ENCODE results near the gene ISCA2. TPM values are rescaled to one million over a fixed set of nuclear protein-coding genes. Genes with fewer than 3 reads are reported as not detected.

ISCA2 gene
- total and polyA plus RNA-seq, 2 donors (not counting 1 experiment from before 2014, with no cell fraction given), result 14.1 to 28.3 TPM

GRCh38 chr14:74480046-74480445 lies 13.5 kb upstream of the ISCA2 start:
- H3K79me2 ChIP-seq (ENCODE audit: control insufficient read depth, insufficient read depth, low read length), result no peaks in the 10 kb centered on the region
- WGBS (ENCODE audit: insufficient coverage), result 100% methylated on average over 2 of the region's 4 CpGs
- no peak for DNase-seq
- H3K4me3 ChIP-seq (ENCODE audit: control extremely low read depth in 1 of 5, extremely low read depth in 1 of 5, insufficient read depth in 1 of 5, low read depth in 2 of 5, low read length in 4 of 5), result no peak overlapping the region
- TF ChIP-seq CTCF (IDR thresholded peaks at IDR 0.05) (no peak), EZH2 (IDR thresholded peaks at IDR 0.05; ENCODE audit: borderline replicate concordance, insufficient read depth, low read depth, low read length, poor library complexity, severe bottlenecking) (no peak)
- H3K4me2 ChIP-seq (replicated peaks; ENCODE audit: low read depth, low read length, poor library complexity, severe bottlenecking), result no peak overlapping the region
- intact Hi-C loops (cut with micrococcal nuclease), result no loop called here
- no peaks in the 10 kb centered on the region for H3K4me1 Mint-ChIP-seq
- H3K36me3 ChIP-seq (replicated peaks in 1 of 2; ENCODE audit: control extremely low read depth in 1 of 2, control insufficient read depth in 1 of 2, extremely low read depth in 1 of 2, insufficient read depth in 2 of 2, low read length in 1 of 2), result peaks cover 14 to 64% of the 10 kb centered on the region in 2 experiments
- CTCF ChIA-PET, result interaction anchor here (1.1 to 4.9 kb wide), 6 partner anchors 25 to 132 kb away, joined by 4 to 48 read pairs (median 9); partner anchors contain the start of gene LTBP2
- no peaks in the 10 kb centered on the region for H4K20me1 ChIP-seq (ENCODE audit: control insufficient read depth, insufficient read depth, low read length, poor library complexity, severe bottlenecking)
- no peaks in the 10 kb centered on the region for H3K9me3 Mint-ChIP-seq (ENCODE audit: insufficient read depth)
- no peaks in the 10 kb centered on the region for H3K4me1 ChIP-seq (ENCODE audit: control insufficient read depth in 2 of 2, insufficient read depth in 2 of 2, low read length in 2 of 2)
- no peaks in the 10 kb centered on the region for H3K27me3 Mint-ChIP-seq
- H2AFZ ChIP-seq (ENCODE audit: insufficient read depth, low read depth, low read length, poor library complexity, severe bottlenecking), result no peak overlapping the region
- POLR2A ChIA-PET, result no interaction called here
- H3K4me3 Mint-ChIP-seq, result no peak overlapping the region
- ATAC-seq (ENCODE audit: low read depth), result no peak
- H3K27ac ChIP-seq (ENCODE audit: low read length in 2 of 2), result no peak overlapping the region
- H3K9ac ChIP-seq (ENCODE audit: low read length), result no peak overlapping the region
- H3K27ac Mint-ChIP-seq, result no peak overlapping the region
- no peaks in the 10 kb centered on the region for H3K27me3 ChIP-seq (replicated peaks in 1 of 4; ENCODE audit: control extremely low read depth in 1 of 4, control insufficient read depth in 3 of 4, insufficient read depth in 4 of 4, low read length in 3 of 4)
- H3K9me3 ChIP-seq (ENCODE audit: control extremely low read depth in 1 of 3, control insufficient read depth in 2 of 3, insufficient read depth in 1 of 3, low read length in 2 of 3), result no peaks in the 10 kb centered on the region

- WGBS (ENCODE audit: insufficient coverage), result no CpG with 5 or more reads among the region's 3 CpGs
- no peaks in the 10 kb centered on the region for H3K27me3 Mint-ChIP-seq
- H3K36me3 ChIP-seq (replicated peaks in 1 of 2; ENCODE audit: control extremely low read depth in 1 of 2, control insufficient read depth in 1 of 2, extremely low read depth in 1 of 2, insufficient read depth in 2 of 2, low read length in 1 of 2), result peaks cover 19 to 76% of the 10 kb centered on the region in 2 experiments
- H3K9me3 ChIP-seq (ENCODE audit: control extremely low read depth in 1 of 3, control insufficient read depth in 2 of 3, insufficient read depth in 1 of 3, low read length in 2 of 3), result no peaks in the 10 kb centered on the region
- ChIA-PET CTCF (interaction anchor here (0.8 to 1.9 kb wide), 2 partner anchors 23 to 121 kb away, joined by 3 to 7 read pairs; no protein-coding TSS in a partner anchor), POLR2A (interaction anchor here (0.7 kb wide), 1 partner anchor 201 kb away, joined by 8 read pairs; no protein-coding TSS in a partner anchor)
- no peaks in the 10 kb centered on the region for H3K4me1 ChIP-seq (ENCODE audit: control insufficient read depth in 2 of 2, insufficient read depth in 2 of 2, low read length in 2 of 2)
- no peak for DNase-seq
- ATAC-seq (ENCODE audit: low read depth), result no peak
- no peaks in the 10 kb centered on the region for H3K9me3 Mint-ChIP-seq (ENCODE audit: insufficient read depth)
- no peaks in the 10 kb centered on the region for H4K20me1 ChIP-seq (ENCODE audit: control insufficient read depth, insufficient read depth, low read length, poor library complexity, severe bottlenecking)
- H3K27ac ChIP-seq (ENCODE audit: low read length in 2 of 2), result no peak overlapping the region
- H3K79me2 ChIP-seq (ENCODE audit: control insufficient read depth, insufficient read depth, low read length), result peaks cover 8% of the 10 kb centered on the region
- H3K4me3 Mint-ChIP-seq, result no peak overlapping the region
- H2AFZ ChIP-seq (ENCODE audit: insufficient read depth, low read depth, low read length, poor library complexity, severe bottlenecking), result no peak overlapping the region
- no peak overlapping the region for H3K9ac ChIP-seq (ENCODE audit: low read length)
- H3K4me2 ChIP-seq (replicated peaks; ENCODE audit: low read depth, low read length, poor library complexity, severe bottlenecking), result no peak overlapping the region
- no peak overlapping the region for H3K27ac Mint-ChIP-seq
- no peaks in the 10 kb centered on the region for H3K4me1 Mint-ChIP-seq
- H3K4me3 ChIP-seq (ENCODE audit: control extremely low read depth in 1 of 5, extremely low read depth in 1 of 5, insufficient read depth in 1 of 5, low read depth in 2 of 5, low read length in 4 of 5), result no peak overlapping the region
- TF ChIP-seq CTCF (IDR thresholded peaks at IDR 0.05), result no peak
- no peak for TF ChIP-seq EZH2 (IDR thresholded peaks at IDR 0.05; ENCODE audit: borderline replicate concordance, insufficient read depth, low read depth, low read length, poor library complexity, severe bottlenecking)
- H3K27me3 ChIP-seq (replicated peaks in 1 of 4; ENCODE audit: control extremely low read depth in 1 of 4, control insufficient read depth in 3 of 4, insufficient read depth in 4 of 4, low read length in 3 of 4), result no peaks in the 10 kb centered on the region
- intact Hi-C loops (cut with micrococcal nuclease), result no loop called here
These were observed 11.0 kb upstream of the ISCA2 start for GRCh38 chr14:74482571-74482970.
